SK-N-SH (cell line): ENCODE results near the gene MEGF6. TPM values are rescaled to one million over a fixed set of nuclear protein-coding genes. Genes with fewer than 3 reads are reported as not detected.
A peak's percentile ranks its signal among the peaks of the same experiment; 100 is the strongest.

Experiments
- CTCF ChIA-PET: fragments of 300-600, 350-600 bp; formaldehyde crosslinking; extraction: SDS; loops from one replicate; lab custom pipeline; 2021; lab: Yijun Ruan, JAX
- POLR2A ChIA-PET: fragments of 350-600 bp; sonication (Branson Sonifier 250); formaldehyde crosslinking; extraction: SDS; loops from one replicate; lab custom pipeline; 2020; ENCODE audit warnings: antibody characterized with exemption, inconsistent platforms; lab: Yijun Ruan, JAX
- DNase-seq: peaks from one replicate; pipeline ENCODE4 v3.0.0; 2012
- H2AFZ ChIP-seq: fragments of 200-600 bp; sonication (generic); 2 replicates; pipeline ENCODE4 v1.8.1; 2016; ENCODE audit warnings: antibody characterized with exemption, mild to moderate bottlenecking, low read depth
- H3F3A ChIP-seq: fragments of 200-600 bp; sonication (generic); replicated peaks from 2 replicates; pipeline ENCODE3; 2016; ENCODE audit warnings: antibody characterized with exemption, mild to moderate bottlenecking; ENCODE audit not compliant: insufficient read depth
- H3K27ac ChIP-seq, 2 experiments: fragments of 200-500 bp in 1 of 2; fragments of 200-600 bp in 1 of 2; sonication (Bioruptor generic) in 1 of 2; sonication (generic), shearing (Covaris generic) in 1 of 2; 2 replicates each; pipeline versions ENCODE4 v1.5.1 to v1.6.1; 2014 to 2016; ENCODE audit warnings: low read depth in 2 of 2, inconsistent platforms in 1 of 2, low read length in 1 of 2, mild to moderate bottlenecking in 1 of 2, mixed read lengths in 1 of 2
- H3K27me3 ChIP-seq: fragments of 200-600 bp; sonication (generic), shearing (Covaris generic); 2 replicates; pipeline ENCODE4 v1.6.1; 2016; ENCODE audit warnings: mixed run types; ENCODE audit not compliant: insufficient read depth
- H3K36me3 ChIP-seq, 2 experiments: fragments of 200-500 bp in 1 of 2; fragments of 200-600 bp in 1 of 2; sonication (Bioruptor generic) in 1 of 2; sonication (generic) in 1 of 2; replicated peaks in 1 of 2; 2 replicates each; pipeline versions ENCODE3 to v1.5.1; 2014 to 2016; ENCODE audit warnings: low read length in 1 of 2, mild to moderate bottlenecking in 1 of 2; ENCODE audit not compliant: insufficient read depth in 2 of 2, control insufficient read depth in 1 of 2
- H3K4me1 ChIP-seq, 2 experiments: fragments of 200-500 bp in 1 of 2; fragments of 200-600 bp in 1 of 2; sonication (Bioruptor generic) in 1 of 2; sonication (generic), shearing (Covaris generic) in 1 of 2; 2 replicates each; pipeline versions ENCODE4 v1.5.1 to v1.6.1; 2014 to 2016; ENCODE audit warnings: low read depth in 1 of 2, low read length in 1 of 2, mixed run types in 1 of 2; ENCODE audit not compliant: insufficient read depth in 2 of 2, control insufficient read depth in 1 of 2
- H3K4me2 ChIP-seq: fragments of 200-600 bp; sonication (generic), shearing (Covaris generic); 2 replicates; pipeline ENCODE4 v1.6.1; 2017; ENCODE audit warnings: mixed run types
- H3K4me3 ChIP-seq, 2 experiments: fragments of 200-500 bp in 1 of 2; fragments of 200-600 bp in 1 of 2; sonication (Bioruptor generic) in 1 of 2; sonication (generic), shearing (Covaris generic) in 1 of 2; 2 replicates each; pipeline versions ENCODE4 v1.5.1 to v1.8.1; 2014 to 2016; ENCODE audit warnings: low read depth in 2 of 2, inconsistent platforms in 1 of 2, low read length in 1 of 2, mild to moderate bottlenecking in 1 of 2, mixed read lengths in 1 of 2, moderate library complexity in 1 of 2
- H3K79me2 ChIP-seq: fragments of 200-600 bp; sonication (generic); 2 replicates; pipeline ENCODE4 v1.8.1; 2017; ENCODE audit warnings: mild to moderate bottlenecking; ENCODE audit not compliant: insufficient read depth
- H3K9ac ChIP-seq: fragments of 200-600 bp; sonication (generic); 2 replicates; pipeline ENCODE4 v1.6.1; 2017; ENCODE audit warnings: mixed run types
- H3K9me2 ChIP-seq: fragments of 200-600 bp; sonication (generic); 2 replicates; pipeline ENCODE4 v1.6.1; 2017; ENCODE audit warnings: mixed run types
- H3K9me3 ChIP-seq: fragments of 200-600 bp; sonication (generic); 2 replicates; pipeline ENCODE4 v1.6.1; 2017; ENCODE audit warnings: mixed run types, mild to moderate bottlenecking, moderate library complexity
- H4K20me1 ChIP-seq: fragments of 200-600 bp; sonication (generic); 2 replicates; pipeline ENCODE4 v1.6.1; 2017; ENCODE audit warnings: mild to moderate bottlenecking, mixed run types; ENCODE audit not compliant: insufficient read depth
- ELF1 ChIP-seq: IDR thresholded peaks from 2 replicates; pipeline ENCODE4 v1.4.0; 2012
- EP300 ChIP-seq, 2 experiments: IDR thresholded peaks; 2 replicates each; pipeline versions ENCODE4 v1.4.0 to v1.6.1; 2012; ENCODE audit warnings: borderline replicate concordance in 1 of 2, low read depth in 1 of 2, low read length in 1 of 2
- GABPA ChIP-seq: IDR thresholded peaks from 2 replicates; pipeline ENCODE4 v1.4.0; 2012; ENCODE audit warnings: low read depth, mild to moderate bottlenecking
- MEF2A ChIP-seq: IDR thresholded peaks from 2 replicates; pipeline ENCODE4 v1.4.0; 2012; ENCODE audit warnings: low read depth, borderline replicate concordance
- MXI1 ChIP-seq: IDR thresholded peaks from 2 replicates; pipeline ENCODE4 v1.6.1; 2012; ENCODE audit warnings: mild to moderate bottlenecking, low read depth, low read length, improper control_type of control experiment
- NRF1 ChIP-seq: IDR thresholded peaks from 2 replicates; pipeline ENCODE4 v1.6.1; 2012; ENCODE audit warnings: low read depth, mild to moderate bottlenecking, low read length
- POLR2AphosphoS5 ChIP-seq: IDR thresholded peaks from 2 replicates; pipeline ENCODE4 v1.6.1; 2012; ENCODE audit warnings: low read depth, low read length
- TAF1 ChIP-seq: IDR thresholded peaks from 2 replicates; pipeline ENCODE4 v1.6.1; 2012; ENCODE audit warnings: low read depth, mild to moderate bottlenecking, low read length, moderate library complexity, borderline replicate concordance
- TCF12 ChIP-seq: IDR thresholded peaks from 2 replicates; pipeline ENCODE4 v1.4.0; 2012
- TEAD4 ChIP-seq: IDR thresholded peaks from 2 replicates; pipeline ENCODE4 v1.4.0; 2012; ENCODE audit warnings: mild to moderate bottlenecking, borderline replicate concordance; ENCODE audit not compliant: insufficient read depth
- WGBS: methylation state at CpG from one replicate; pipeline ENCODE4 v1.1.6; 2017; ENCODE audit warnings: low lambda C conversion rate; 5-methylcytosine and 5-hydroxymethylcytosine counted together
- polyA plus RNA-seq, 3 experiments: library from polyadenylated mRNA; depleted of rRNA; stranded (reverse); fragments of >200 nt; gene quantifications; 2 replicates each; pipeline ENCODE4 v1.2.3, GENCODE V29; 2012

The MEGF6 gene
- polyA plus RNA-seq, 1 of the 3 experiments (the other 2 are of a cell fraction) = 7.6 TPM

- no peaks in the 10 kb centered on the region for H3K36me3 ChIP-seq
- WGBS = 82% methylated on average over 17 of the region's 23 CpGs
- H3K4me3 ChIP-seq = no peak overlapping the region
- DNase-seq = no peak
- H3K27me3 ChIP-seq = no peaks in the 10 kb centered on the region
- no peaks in the 10 kb centered on the region for H3K79me2 ChIP-seq
- H3K4me2 ChIP-seq = no peak overlapping the region
- H3K4me1 ChIP-seq = peaks cover 0 to 30% of the 10 kb centered on the region in 2 experiments; a peak in 1 of 4 replicates
- no peak overlapping the region for H2AFZ ChIP-seq
- H3K27ac ChIP-seq = peak overlapping the region in 1 of 2 experiments; percentile 71; a peak in 2 of 4 replicates
- no peaks in the 10 kb centered on the region for H3F3A ChIP-seq
- POLR2A ChIA-PET = no interaction called here
- H3K9me3 ChIP-seq = no peaks in the 10 kb centered on the region
- no peaks in the 10 kb centered on the region for H3K9me2 ChIP-seq
- TF ChIP-seq POLR2AphosphoS5 (no peak), MEF2A (no peak), EP300 (IDR thresholded peaks at IDR 0.05; ENCODE audit: borderline replicate concordance in 1 of 2, low read depth in 1 of 2, low read length in 1 of 2) (no peak), TEAD4 (no peak), GABPA (no peak), TCF12 (no peak), ELF1 (no peak), TAF1 (no peak)
- no peak overlapping the region for H3K9ac ChIP-seq
- CTCF ChIA-PET = interaction anchor here (1.0 to 3.7 kb wide), 4 partner anchors 23 to 160 kb away, joined by 3 to 26 read pairs (median 8); no protein-coding TSS in a partner anchor
- H4K20me1 ChIP-seq = no peaks in the 10 kb centered on the region
Measured at GRCh38 chr1:3459940-3460671, 151.2 kb downstream of the MEGF6 start.

DNA sequence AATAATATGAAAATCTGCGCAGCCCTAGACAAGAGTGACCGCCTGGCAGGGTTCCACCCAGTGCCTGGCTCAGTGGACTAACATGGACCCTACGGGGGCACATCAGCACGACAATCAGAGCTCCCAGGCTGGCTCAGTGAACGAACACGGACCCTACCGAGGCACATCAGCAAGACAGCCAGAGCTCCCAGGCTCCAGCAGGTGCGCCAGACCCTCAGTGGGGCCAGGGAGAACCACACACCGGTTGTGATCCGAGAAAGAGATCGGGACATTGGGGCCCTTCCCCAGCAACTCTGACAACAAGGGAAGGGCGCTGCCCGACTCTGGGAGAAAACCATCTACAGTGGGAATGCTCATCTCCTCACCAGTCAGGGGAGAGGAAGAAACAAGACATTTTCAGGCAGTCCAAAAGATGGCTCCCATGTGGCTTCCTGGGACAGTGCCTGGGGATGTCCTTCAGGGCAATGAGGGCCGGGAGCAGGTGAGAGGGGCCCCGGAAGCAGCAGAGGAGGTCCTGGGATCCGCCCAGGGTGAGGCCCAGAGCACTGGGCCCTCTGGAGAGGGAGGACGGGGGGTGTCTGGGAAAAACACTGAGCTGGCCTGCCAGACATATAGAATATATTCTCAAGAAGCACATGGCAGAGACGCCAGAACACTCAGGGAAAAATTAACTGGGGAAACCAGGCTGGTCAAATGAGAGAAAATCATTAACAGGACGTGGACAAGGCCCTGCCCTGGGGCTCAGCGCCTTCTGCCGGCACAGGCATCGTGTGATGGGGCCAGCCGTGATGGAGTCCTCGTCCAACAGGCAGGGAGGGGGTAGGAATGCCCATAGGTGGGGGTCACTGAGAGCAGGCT, 152.0 kb downstream of the MEGF6 start:
- Histone ChIP-seq H3K79me2 (no peaks in the 10 kb centered on the region), H3K36me3 (no peaks in the 10 kb centered on the region), H3K4me3 (no peak overlapping the region), H3K27me3 (no peaks in the 10 kb centered on the region), H3K9ac (no peak overlapping the region), H2AFZ (no peak overlapping the region), H3K4me1 (peaks cover 0 to 30% of the 10 kb centered on the region in 2 experiments; a peak in 1 of 4 replicates), H3K9me3 (no peaks in the 10 kb centered on the region), H3F3A (no peaks in the 10 kb centered on the region), H3K27ac (peak overlapping the region in 1 of 2 experiments; percentile 71; a peak in 2 of 4 replicates), H4K20me1 (no peaks in the 10 kb centered on the region), H3K9me2 (no peaks in the 10 kb centered on the region), H3K4me2 (no peak overlapping the region)
- POLR2A ChIA-PET = no interaction called here
- CTCF ChIA-PET = interaction anchor here (0.6 to 3.7 kb wide), 9 partner anchors 13 to 1089 kb away, joined by 3 to 26 read pairs (median 3); no protein-coding TSS in a partner anchor
- TF ChIP-seq NRF1 = no peak
- 0 out of 2 replicates have a peak, but pooled peaks have one; percentile 44 for TF ChIP-seq MXI1
- DNase-seq = peak; percentile 68
- 67% methylated on average over 16 of the region's 24 CpGs for WGBS
